ENCODE data around the gene RAP1GAP2.

DNA sequence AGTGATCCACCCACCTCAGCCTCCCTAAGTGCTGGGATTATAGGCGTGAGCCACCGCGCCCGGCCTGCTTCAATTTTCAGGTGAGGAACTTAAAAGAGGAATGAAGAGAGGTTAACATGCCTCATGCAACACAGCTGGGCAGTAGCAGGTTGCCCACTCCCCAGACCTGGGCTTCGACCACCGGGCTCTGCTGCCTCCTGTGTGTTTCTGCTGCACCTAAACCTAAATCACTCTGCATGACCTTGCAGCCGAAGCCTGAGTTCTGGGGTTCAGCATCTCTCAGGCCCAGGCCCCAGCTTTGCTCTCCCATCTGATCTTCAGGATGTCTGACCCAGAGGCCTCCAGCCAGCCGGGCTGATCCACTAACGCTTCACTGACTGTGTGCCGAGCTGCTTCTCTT lies 154.6 kb downstream of the RAP1GAP2 start:
- TF ChIP-seq POLR2A (IDR thresholded peaks at IDR 0.05), result no peak
- TF ChIP-seq, protein P1, sequence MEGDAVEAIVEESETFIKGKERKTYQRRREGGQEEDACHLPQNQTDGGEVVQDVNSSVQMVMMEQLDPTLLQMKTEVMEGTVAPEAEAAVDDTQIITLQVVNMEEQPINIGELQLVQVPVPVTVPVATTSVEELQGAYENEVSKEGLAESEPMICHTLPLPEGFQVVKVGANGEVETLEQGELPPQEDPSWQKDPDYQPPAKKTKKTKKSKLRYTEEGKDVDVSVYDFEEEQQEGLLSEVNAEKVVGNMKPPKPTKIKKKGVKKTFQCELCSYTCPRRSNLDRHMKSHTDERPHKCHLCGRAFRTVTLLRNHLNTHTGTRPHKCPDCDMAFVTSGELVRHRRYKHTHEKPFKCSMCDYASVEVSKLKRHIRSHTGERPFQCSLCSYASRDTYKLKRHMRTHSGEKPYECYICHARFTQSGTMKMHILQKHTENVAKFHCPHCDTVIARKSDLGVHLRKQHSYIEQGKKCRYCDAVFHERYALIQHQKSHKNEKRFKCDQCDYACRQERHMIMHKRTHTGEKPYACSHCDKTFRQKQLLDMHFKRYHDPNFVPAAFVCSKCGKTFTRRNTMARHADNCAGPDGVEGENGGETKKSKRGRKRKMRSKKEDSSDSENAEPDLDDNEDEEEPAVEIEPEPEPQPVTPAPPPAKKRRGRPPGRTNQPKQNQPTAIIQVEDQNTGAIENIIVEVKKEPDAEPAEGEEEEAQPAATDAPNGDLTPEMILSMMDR (IDR thresholded peaks at IDR 0.05), result no peak
